Measurements from ENCODE around the gene ANTXR2. TPM values are rescaled to one million over a fixed set of nuclear protein-coding genes. Genes with fewer than 3 reads are reported as not detected.

The ANTXR2 gene
- total and polyA plus RNA-seq, 2 donors (not counting 3 experiments of a cell fraction or from before 2014, with no cell fraction given) = 6.6 to 64.6 TPM

GRCh38 chr4:80114732-80115265 lies 41.8 kb upstream of the ANTXR2 start:
- BruUV-seq (replicated peaks) = no TSS peak
- no peaks in the 10 kb centered on the region for H4K20me1 ChIP-seq (replicated peaks; ENCODE audit: control insufficient read depth, extremely low read depth, insufficient read depth, low read length)
- no peaks in the 10 kb centered on the region for H3K9me1 ChIP-seq (replicated peaks; ENCODE audit: control insufficient read depth, extremely low read depth, insufficient read depth, low read length)
- intact Hi-C loops (cut with micrococcal nuclease) (no loop called here), dilution Hi-C loops (cut with MboI; ENCODE audit: extremely low pct_ligation_motif_present, low sequenced_read_pairs) (no loop called here)
- ChIA-PET POLR2A (no interaction called here), CTCF (no interaction called here)
- no peak for TF ChIP-seq MAX (IDR thresholded peaks at IDR 0.05; ENCODE audit: insufficient read depth, insufficient read length)
- no peak for TF ChIP-seq EZH2 (IDR thresholded peaks at IDR 0.05; ENCODE audit: borderline replicate concordance, low read depth, low read length, severe bottlenecking)
- TF ChIP-seq FOS (IDR thresholded peaks at IDR 0.05; ENCODE audit: borderline replicate concordance, insufficient read depth, low read length) = no peak
- no peak for TF ChIP-seq MYC (IDR thresholded peaks at IDR 0.05; ENCODE audit: low read depth, low read length)
- TF ChIP-seq POLR2AphosphoS5 (IDR thresholded peaks at IDR 0.05; ENCODE audit: insufficient read depth, low read depth, low read length) = no peak
- TF ChIP-seq POLR2A (IDR thresholded peaks at IDR 0.05; ENCODE audit: low read depth, low read length) = no peak
- no peak for TF ChIP-seq JUN (IDR thresholded peaks at IDR 0.05; ENCODE audit: borderline replicate concordance, insufficient read depth, insufficient read length, low read depth)
- no peak for TF ChIP-seq GATA2 (IDR thresholded peaks at IDR 0.05; ENCODE audit: insufficient read depth, insufficient read length, low read depth, low read length)
- TF ChIP-seq CTCF (IDR thresholded peaks at IDR 0.05; ENCODE audit: extremely low read depth in 1 of 2, insufficient read depth in 1 of 2, low read depth in 1 of 2, low read length in 2 of 2) = no peak
- H2AFZ ChIP-seq (ENCODE audit: low read depth, low read length) = no peak overlapping the region
- H3K79me2 ChIP-seq (ENCODE audit: control insufficient read depth, insufficient read depth, low read length) = no peaks in the 10 kb centered on the region
- H3K36me3 ChIP-seq (ENCODE audit: control insufficient read depth in 2 of 2, extremely low read depth in 1 of 2, insufficient read depth in 2 of 2, low read length in 2 of 2) = no peaks in the 10 kb centered on the region
- DNase-seq (ENCODE audit: low read depth, low spot score) (no peak), FAIRE-seq (no peak)
- H3K4me3 ChIP-seq (replicated peaks in 1 of 3; ENCODE audit: insufficient read depth in 1 of 3, low read depth in 1 of 3, low read length in 3 of 3) = no peak overlapping the region
- no peaks in the 10 kb centered on the region for H3K4me1 ChIP-seq (ENCODE audit: control insufficient read depth, extremely low read depth, insufficient read depth, low read length)
- no peaks in the 10 kb centered on the region for H3K9me3 ChIP-seq (replicated peaks; ENCODE audit: control insufficient read depth, insufficient read depth, low read length)
- no peaks in the 10 kb centered on the region for H3K27me3 ChIP-seq (ENCODE audit: control insufficient read depth in 2 of 2, insufficient read depth in 2 of 2, low read length in 2 of 2)
- no peak overlapping the region for H3K27ac ChIP-seq (ENCODE audit: insufficient read depth, low read depth, low read length)
- no peak overlapping the region for H3K9ac ChIP-seq (replicated peaks; ENCODE audit: extremely low read depth, insufficient read depth, low read length)
- no peak overlapping the region for H3K4me2 ChIP-seq (ENCODE audit: insufficient read depth, low read length)

Data from endothelial cell of umbilical vein (primary cell).